A549 (cell line): Measurements from ENCODE around the gene C2orf66.

Experiments
- CTCF ChIP-seq: fragments of >200 bp; sonication (Bioruptor Twin); formaldehyde crosslinking; IDR thresholded peaks from 3 replicates; pipeline ENCODE4 v1.5.1; 2016
- EHMT2 ChIP-seq: fragments of 200-600 bp; sonication (generic); IDR thresholded peaks from 2 replicates; pipeline ENCODE4 v1.6.1; 2016; ENCODE audit warnings: antibody characterized with exemption, low read depth, mild to moderate bottlenecking, moderate library complexity
- FOSL2 ChIP-seq, 2 experiments: fragments of 450-650 bp in 1 of 2; fragments of >200 bp in 1 of 2; sonication (Bioruptor Twin) in 1 of 2; formaldehyde crosslinking; IDR thresholded peaks; 2 replicates each; pipeline versions ENCODE4 v1.5.0 to v1.6.1; 2016 to 2020; ENCODE audit warnings: mild to moderate bottlenecking in 1 of 2, moderate library complexity in 1 of 2
- HDAC2 ChIP-seq: fragments of 200-600 bp; sonication (generic); IDR thresholded peaks from 2 replicates; pipeline ENCODE4 v1.6.1; 2016
- KDM1A ChIP-seq: fragments of 200-600 bp; sonication (generic); IDR thresholded peaks from 2 replicates; pipeline ENCODE4 v1.6.1; 2016; ENCODE audit warnings: low read depth, mild to moderate bottlenecking
- POLR2A ChIP-seq: IDR thresholded peaks from 2 replicates; pipeline ENCODE4 v1.6.1; 2012; ENCODE audit warnings: mild to moderate bottlenecking, low read length
- RCOR1 ChIP-seq: fragments of 150-350 bp; IDR thresholded peaks from 2 replicates; pipeline ENCODE4 v1.6.1; 2014; ENCODE audit warnings: antibody characterized with exemption, low read length, low read depth
- REST ChIP-seq: fragments of 200-600 bp; sonication (generic); IDR thresholded peaks from 2 replicates; pipeline ENCODE4 v1.6.1; 2016; ENCODE audit warnings: antibody characterized with exemption, mild to moderate bottlenecking, moderate library complexity
- RFX5 ChIP-seq: fragments of 450-650 bp; IDR thresholded peaks from 2 replicates; pipeline ENCODE4 v1.7.1; 2014; ENCODE audit warnings: antibody characterized with exemption, mild to moderate bottlenecking, moderate library complexity
- USF2 ChIP-seq: fragments of 450-650 bp; IDR thresholded peaks from 2 replicates; pipeline ENCODE4 v1.6.1; 2014; ENCODE audit warnings: antibody characterized with exemption
- ZFP36 ChIP-seq: fragments of 450-650 bp; IDR thresholded peaks from 2 replicates; pipeline ENCODE4 v1.6.1; 2014; ENCODE audit warnings: borderline replicate concordance; ENCODE audit not compliant: partially characterized antibody
- ZNF302 ChIP-seq: fragments of 250-450 bp; sonication (Bioruptor Pico); IDR thresholded peaks from 2 replicates; pipeline ENCODE4 v1.9.0; 2021; ENCODE audit warnings: inconsistent platforms, mild to moderate bottlenecking, moderate library complexity

GRCh38 chr2:196767101-196767500 is 42.1 kb downstream of the C2orf66 start:
- TF ChIP-seq RFX5 (no peak), USF2 (no peak), CTCF (no peak), EHMT2 (no peak), POLR2A (no peak), HDAC2 (no peak), REST (no peak), ZFP36 (no peak), ZNF302 (CRISPR knock-in tag) (no peak), FOSL2 (IDR thresholded peaks at IDR 0.05) (no peak), FOSL2 (CRISPR knock-in tag; IDR thresholded peaks at IDR 0.05) (no peak), KDM1A (no peak), RCOR1 (no peak)
